Skeletal muscle cell (primary cell): Measurements from ENCODE around the gene DLST.

Experiments used
- DNase-seq: peaks from one replicate; pipeline ENCODE4 v3.0.0-alpha.2; 2010; ENCODE audit warnings: low read depth
- H3K4me3 ChIP-seq: 2 replicates; pipeline ENCODE4 v1.5.1; 2011; ENCODE audit warnings: low read depth, mild to moderate bottlenecking, control low read depth, low read length, moderate library complexity

DLST gene

GRCh38 chr14:74881431-74882102 is at the start of gene DLST:
Gene DLST (plus strand): TSS chr14:74881916. CDS start chr14:74881954, 38 bp downstream.
- peak within 1 kb of the TSS; percentile 85 for H3K4me3 ChIP-seq
- peak; percentile 52 for DNase-seq

- no peak for DNase-seq
- no peak overlapping the region for H3K4me3 ChIP-seq
Observed at GRCh38 chr14:74832849-74833248, 48.9 kb upstream of the DLST start.

- no peak for DNase-seq
- H3K4me3 ChIP-seq = no peak overlapping the region
Observed at GRCh38 chr14:74834692-74835392, 46.9 kb upstream of the DLST start.

DNA sequence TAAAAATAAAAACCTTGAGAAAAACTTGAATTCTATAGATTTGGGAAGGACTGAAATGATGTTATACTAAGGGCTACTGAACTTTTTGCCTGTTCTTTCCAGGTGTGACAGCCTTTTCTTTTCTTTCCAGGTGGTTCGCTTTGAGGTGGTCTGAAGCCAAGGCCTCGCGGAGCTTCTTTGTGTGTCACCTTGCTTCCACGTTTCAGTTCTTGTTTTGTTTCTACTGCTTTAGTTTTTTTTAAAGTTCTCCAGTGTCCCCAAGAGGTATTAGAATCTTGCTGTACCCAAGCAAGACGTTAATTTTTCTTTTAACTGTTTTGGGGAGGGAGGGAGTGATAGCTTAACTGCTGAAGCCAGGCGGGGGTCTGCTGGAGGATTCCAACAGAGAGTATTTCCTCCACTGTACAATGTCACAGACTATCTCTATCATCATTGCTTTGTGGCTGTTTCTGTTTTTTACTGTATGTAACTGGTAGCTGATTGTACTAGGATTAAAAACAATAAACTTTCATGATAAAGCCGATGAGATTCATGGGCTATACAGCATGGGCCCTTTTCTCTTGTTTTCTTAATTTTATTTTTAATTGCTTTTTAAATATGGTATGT is 46.0 kb upstream of the DLST start:
- no peak for DNase-seq

DNA sequence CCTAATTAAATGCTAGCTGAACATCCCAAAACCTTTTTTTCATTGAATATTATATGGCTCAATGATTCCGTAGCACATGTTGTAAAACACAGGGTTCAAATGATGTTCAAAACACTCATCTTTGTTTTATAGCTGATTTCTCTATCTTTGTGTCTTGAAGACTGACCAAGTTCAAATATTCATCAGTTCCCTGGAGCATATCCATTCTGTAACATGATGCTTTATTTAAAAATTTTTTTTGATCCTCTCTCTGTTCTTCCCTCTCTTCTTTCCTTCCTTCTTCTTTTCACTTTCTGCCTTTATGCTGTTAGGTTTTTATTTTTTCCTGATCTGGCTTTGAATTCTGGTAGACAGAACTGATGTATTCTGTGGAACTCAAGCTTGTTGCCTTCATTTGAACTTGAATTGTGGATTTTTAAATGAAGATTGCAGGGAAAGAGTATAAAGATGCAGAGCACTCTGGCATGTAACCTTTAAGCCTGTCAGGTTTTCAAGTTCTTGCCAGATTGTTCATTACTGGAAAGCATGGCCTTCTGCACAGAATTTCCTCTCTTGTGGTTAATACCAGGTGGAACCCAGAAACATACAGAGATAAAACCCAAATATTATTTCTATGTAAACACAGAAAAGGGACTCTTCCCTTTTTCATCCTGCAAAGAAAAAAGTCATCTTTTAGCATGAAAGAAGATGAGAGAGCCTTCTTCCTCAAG is 45.3 kb upstream of the DLST start:
- no peak overlapping the region for H3K4me3 ChIP-seq
- no peak for DNase-seq

More for the DNA sequence above, 46.0 kb upstream of the DLST start:
- H3K4me3 ChIP-seq = no peak overlapping the region

- no peak overlapping the region for H3K4me3 ChIP-seq
- DNase-seq = no peak
Observed at GRCh38 chr14:74838166-74838565, 43.5 kb upstream of the DLST start.

- DNase-seq = no peak
- no peak overlapping the region for H3K4me3 ChIP-seq
Observed at GRCh38 chr14:74840603-74841030, 41.1 kb upstream of the DLST start.

- no peak overlapping the region for H3K4me3 ChIP-seq
- DNase-seq = no peak
Observed at GRCh38 chr14:74841230-74842207, 40.2 kb upstream of the DLST start.

DNA sequence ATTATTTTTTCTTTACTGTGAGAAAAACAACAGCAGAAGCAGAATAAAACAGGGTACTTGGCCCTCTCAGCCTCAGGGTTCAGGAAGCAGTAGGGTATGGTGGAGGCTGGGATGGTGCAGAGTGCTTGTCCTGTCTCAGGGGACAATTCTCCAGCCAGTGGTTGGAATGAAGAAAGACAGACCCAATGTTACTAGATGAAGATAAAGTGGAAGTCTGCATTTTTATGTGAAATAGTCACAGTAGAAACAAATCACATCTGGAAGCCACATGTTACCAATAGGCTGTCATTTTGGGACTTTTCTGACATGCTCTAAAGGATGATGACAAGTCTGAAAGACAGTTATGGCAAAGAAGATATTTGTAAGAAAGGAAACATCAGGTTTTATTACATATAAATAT is 38.1 kb upstream of the DLST start:
- no peak overlapping the region for H3K4me3 ChIP-seq
- DNase-seq = no peak

DNA sequence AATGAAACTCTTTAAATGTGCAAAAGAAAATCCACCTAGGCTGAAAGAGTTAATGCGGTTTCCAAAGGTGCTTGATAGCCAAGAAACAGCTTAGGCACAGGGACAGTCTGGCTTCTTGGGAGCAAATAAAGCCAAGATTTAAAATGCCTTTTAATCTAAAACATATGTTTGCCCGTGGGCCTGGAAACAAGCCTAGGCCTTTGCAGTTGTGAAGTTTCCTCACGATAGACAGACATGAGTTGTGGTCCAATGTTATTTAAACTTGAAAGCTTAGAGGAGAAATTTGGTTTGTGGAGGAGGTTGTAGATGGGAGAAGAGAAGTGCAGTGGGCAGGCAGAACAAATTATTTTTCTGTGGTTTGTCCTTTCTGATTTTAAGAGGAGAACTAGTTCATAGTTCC is 35.5 kb upstream of the DLST start:
- no peak for DNase-seq
- no peak overlapping the region for H3K4me3 ChIP-seq

DNA sequence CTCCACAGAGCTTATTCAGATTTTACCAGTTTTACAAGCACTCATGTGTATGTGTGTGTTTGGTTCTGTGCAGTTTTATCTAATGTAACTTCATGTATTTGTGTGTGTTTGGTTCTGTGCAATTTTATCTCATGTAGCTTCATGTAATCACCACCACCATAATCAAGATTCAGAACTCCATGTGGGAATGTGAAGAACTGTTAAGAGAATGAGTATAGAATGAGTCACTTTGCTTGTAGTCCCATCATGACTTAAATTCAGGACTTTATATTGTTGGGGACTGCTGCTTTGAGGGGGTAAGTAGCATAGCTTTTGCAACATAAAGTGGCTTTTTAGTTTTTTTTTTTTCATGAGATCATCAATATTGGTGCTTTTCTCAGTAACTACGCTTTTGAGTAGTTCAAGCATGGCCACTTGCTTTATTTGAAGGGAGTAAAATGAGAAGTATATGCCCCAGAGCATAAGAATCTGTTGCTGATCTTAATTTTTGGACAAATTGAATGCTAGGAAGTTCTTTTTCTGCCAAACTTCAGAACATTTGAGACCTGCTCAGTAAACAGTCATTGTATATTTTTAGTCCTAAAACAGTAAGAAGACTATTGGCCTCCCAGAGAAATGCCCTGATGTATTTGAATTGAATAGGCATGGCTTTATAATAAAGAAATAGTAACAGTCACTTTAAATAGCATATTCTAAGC is 34.6 kb upstream of the DLST start:
- no peak overlapping the region for H3K4me3 ChIP-seq
- peak; percentile 36 for DNase-seq

- no peak overlapping the region for H3K4me3 ChIP-seq
- DNase-seq = no peak
Observed at GRCh38 chr14:74848768-74849167, 32.9 kb upstream of the DLST start.

DNA sequence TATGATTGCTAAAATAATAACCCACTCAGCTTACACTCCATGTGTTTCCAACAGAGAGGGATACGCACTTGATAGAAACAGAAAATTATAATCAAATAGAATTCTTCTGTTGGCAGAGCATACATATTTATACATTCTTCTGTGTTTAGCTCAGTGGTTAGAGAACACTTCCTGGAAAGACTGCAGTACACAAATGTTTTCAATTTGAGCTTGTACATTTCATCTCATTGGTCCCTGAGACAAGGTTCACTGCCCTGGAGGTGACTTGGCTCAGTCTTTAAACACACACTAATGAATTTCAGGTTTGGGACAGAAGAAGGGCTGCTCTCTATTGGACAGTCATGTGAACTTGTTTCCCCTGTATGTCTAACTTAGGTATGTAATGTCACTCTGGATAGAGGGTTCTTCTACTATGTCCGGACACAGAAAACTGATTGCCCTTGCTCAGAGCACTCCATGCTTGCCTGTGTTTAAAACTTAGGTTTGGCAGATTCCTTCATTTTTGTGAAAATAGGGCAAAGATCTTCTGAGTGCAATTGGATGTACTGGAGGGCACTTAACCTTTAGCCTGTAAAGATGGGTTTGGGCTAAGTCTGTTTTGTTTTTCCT is 28.7 kb upstream of the DLST start:
- H3K4me3 ChIP-seq = no peak overlapping the region

DNA sequence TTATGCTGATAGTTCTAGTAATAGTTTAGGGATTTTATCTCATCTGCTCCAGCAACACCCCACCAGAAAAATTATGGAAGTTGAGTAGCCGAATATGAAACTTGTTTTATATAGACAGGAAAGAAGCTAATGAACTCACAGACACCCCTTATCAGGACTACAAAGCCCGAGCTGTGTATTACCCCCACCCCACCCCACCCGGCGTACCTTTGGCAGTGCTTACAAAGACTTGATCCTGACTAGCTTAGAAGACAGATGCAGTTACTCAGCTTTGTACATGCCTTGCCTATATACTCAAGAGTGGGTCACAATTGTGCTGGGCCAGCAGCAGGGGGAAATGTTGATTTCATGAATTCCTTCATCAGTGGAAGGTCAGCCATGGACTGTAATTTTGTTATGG is 28.1 kb upstream of the DLST start:
- no peak overlapping the region for H3K4me3 ChIP-seq
- no peak for DNase-seq

More for the DNA sequence above, 28.7 kb upstream of the DLST start:
- DNase-seq = no peak

DNA sequence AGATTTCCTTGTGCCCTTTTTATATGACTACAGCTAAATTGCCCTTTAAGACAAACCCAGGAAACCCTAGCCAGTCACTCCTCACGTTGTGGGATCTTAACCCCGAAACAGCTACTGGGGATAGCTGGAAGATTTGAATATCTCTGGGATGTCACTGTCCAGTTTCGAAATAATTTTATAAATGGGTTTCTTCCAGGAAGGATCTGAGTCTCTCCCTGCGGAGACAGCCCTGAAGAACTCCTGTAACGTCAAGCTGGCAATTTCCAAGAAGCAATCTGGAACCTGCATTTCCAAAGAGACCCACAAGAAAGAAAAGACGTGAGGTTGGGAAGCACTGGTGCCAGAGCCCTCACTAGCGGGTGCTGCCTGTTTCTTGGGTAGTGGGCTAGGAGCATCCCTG is 26.7 kb upstream of the DLST start:
- DNase-seq = no peak
- no peak overlapping the region for H3K4me3 ChIP-seq

- no peak overlapping the region for H3K4me3 ChIP-seq
- no peak for DNase-seq
Observed at GRCh38 chr14:74855945-74856344, 25.8 kb upstream of the DLST start.

DNA sequence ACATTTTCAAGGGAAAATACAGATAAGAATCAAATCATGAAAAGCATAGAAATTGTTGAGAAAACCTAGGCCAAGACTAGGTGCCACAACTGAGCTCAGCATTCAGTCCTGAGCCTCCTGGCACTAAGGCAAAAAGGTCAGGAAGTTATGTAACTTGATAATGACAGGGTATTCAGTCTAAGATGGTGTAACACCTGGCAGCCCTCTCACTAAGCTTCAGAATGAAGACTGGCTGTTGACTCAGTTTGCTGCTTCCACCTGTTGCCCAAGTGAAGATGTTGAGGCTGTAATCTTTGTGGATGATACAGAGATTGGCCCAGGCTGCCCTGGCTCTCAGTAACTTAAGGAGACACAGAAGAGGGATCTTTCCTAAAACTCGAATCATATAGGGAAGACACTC is 25.4 kb upstream of the DLST start:
- H3K4me3 ChIP-seq = no peak overlapping the region
- no peak for DNase-seq

GRCh38 chr14:74858022-74858421 is 23.7 kb upstream of the DLST start:
- no peak for DNase-seq
- H3K4me3 ChIP-seq = no peak overlapping the region
